H1 (cell line): ENCODE data around the gene DGKI. TPM values are rescaled to one million over a fixed set of nuclear protein-coding genes. Genes with fewer than 3 reads are reported as not detected.

Experiments used
- polyA plus RNA-seq, 7 experiments: library from polyadenylated mRNA; depleted of rRNA in 3 of 7; stranded (reverse) in 5 of 7; unstranded in 2 of 7; fragments of >200 nt in 5 of 7; fragments of 200-250 nt in 2 of 7; gene quantifications; 1 replicate in 5 of 7; 2 replicates in 1 of 7; 4 replicates in 1 of 7; pipeline versions ENCODE4 v1.2.1 to v1.2.3, GENCODE V29; 2011 to 2013; ENCODE audit warnings: missing spikeins in 2 of 7, mixed read lengths in 2 of 7
- total RNA-seq: library from RNA; stranded (reverse); fragmentation: NEBNext Ultra II Directional; extraction: Animal tissue kit (Norgen Biotek cat#: 25700); gene quantifications from 2 replicates; pipeline ENCODE4 v1.2.1, GENCODE V29; 2021
- TF ChIP-seq, protein P1 (sequence below): IDR thresholded peaks from 2 replicates; pipeline ENCODE4 v1.6.1; 2012; ENCODE audit warnings: low read length, inconsistent platforms

DGKI gene
- total and polyA plus RNA-seq, 2 of the 8 experiments (the other 6 are each of a cell fraction or from before 2014, with no cell fraction given), result 0.20 to 0.71 TPM

DNA sequence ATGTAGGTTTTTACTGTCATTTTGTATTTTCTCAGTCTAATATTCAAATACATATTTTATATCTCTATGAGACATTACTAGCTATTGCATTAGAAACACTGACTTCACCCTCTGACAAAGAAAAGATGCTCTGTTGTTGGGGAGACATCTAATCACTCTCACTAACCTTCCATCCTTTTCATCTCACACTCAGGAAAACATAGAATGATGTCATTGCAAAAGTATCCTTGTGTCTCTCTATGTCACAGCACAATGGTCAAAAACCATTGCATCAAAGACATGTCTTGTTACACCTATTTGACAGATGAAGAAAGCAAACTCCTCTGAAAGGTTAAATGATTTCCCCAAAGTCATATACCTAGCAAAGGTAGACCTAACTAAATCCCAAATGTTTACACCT, 272.0 kb downstream of the DGKI start (continued):
- TF ChIP-seq, protein P1, sequence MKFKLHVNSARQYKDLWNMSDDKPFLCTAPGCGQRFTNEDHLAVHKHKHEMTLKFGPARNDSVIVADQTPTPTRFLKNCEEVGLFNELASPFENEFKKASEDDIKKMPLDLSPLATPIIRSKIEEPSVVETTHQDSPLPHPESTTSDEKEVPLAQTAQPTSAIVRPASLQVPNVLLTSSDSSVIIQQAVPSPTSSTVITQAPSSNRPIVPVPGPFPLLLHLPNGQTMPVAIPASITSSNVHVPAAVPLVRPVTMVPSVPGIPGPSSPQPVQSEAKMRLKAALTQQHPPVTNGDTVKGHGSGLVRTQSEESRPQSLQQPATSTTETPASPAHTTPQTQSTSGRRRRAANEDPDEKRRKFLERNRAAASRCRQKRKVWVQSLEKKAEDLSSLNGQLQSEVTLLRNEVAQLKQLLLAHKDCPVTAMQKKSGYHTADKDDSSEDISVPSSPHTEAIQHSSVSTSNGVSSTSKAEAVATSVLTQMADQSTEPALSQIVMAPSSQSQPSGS, result no peak
